NB4 (cell line): ENCODE data around the gene RTKN2.

ENCODE experiments used
- POLR2A ChIP-seq: IDR thresholded peaks from 2 replicates; pipeline ENCODE4 v1.6.1; 2011; ENCODE audit warnings: mild to moderate bottlenecking; ENCODE audit not compliant: insufficient read length; ENCODE audit errors: extremely low read depth
- TF ChIP-seq, protein P1 (sequence below): IDR thresholded peaks from one replicate; pipeline ENCODE4 v1.5.1; 2012; ENCODE audit warnings: low read depth, low read length
- TF ChIP-seq, protein P2 (sequence below): IDR thresholded peaks from 2 replicates; pipeline ENCODE4 v1.6.1; 2011; ENCODE audit warnings: low read depth, low read length

DNA sequence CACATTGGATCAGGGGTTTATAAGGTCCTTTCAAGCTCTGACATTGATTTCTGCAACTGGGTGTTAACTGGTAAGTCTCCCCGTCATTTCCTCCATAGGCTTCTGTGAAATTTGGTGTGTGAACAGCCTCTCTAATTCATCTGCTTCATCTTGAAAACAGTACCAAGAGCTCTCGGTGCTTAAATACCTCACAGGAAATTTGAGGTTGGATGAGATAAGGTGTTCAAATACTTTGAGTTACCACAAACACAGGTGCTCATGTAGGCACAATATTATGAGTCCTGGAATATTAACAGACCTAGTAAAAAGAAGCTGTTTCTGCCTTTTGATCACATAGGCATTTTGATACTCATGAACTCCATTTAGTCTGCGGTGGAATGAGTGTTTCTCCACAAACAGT is 85.2 kb downstream of the RTKN2 start:
- TF ChIP-seq, protein P1, sequence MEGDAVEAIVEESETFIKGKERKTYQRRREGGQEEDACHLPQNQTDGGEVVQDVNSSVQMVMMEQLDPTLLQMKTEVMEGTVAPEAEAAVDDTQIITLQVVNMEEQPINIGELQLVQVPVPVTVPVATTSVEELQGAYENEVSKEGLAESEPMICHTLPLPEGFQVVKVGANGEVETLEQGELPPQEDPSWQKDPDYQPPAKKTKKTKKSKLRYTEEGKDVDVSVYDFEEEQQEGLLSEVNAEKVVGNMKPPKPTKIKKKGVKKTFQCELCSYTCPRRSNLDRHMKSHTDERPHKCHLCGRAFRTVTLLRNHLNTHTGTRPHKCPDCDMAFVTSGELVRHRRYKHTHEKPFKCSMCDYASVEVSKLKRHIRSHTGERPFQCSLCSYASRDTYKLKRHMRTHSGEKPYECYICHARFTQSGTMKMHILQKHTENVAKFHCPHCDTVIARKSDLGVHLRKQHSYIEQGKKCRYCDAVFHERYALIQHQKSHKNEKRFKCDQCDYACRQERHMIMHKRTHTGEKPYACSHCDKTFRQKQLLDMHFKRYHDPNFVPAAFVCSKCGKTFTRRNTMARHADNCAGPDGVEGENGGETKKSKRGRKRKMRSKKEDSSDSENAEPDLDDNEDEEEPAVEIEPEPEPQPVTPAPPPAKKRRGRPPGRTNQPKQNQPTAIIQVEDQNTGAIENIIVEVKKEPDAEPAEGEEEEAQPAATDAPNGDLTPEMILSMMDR, result no peak
- TF ChIP-seq, protein P2, sequence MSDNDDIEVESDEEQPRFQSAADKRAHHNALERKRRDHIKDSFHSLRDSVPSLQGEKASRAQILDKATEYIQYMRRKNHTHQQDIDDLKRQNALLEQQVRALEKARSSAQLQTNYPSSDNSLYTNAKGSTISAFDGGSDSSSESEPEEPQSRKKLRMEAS, result no peak
- TF ChIP-seq POLR2A, result no peak
